OCI-LY3 (cell line): ENCODE data around the gene ZNF611.

Experiments used
- H2AFZ ChIP-seq: fragments of 200-600, 300-600 bp; shearing (Covaris generic); 2 replicates; pipeline ENCODE4 v1.6.0; 2014; ENCODE audit warnings: antibody characterized with exemption, low read depth, low read length
- H3K27ac ChIP-seq: fragments of 200-600, 300-600 bp; sonication (generic); 2 replicates; pipeline ENCODE4 v1.5.1; 2014; ENCODE audit warnings: mild to moderate bottlenecking, low read length, moderate library complexity, mixed read lengths
- H3K27me3 ChIP-seq: fragments of 200-600, 300-600 bp; sonication (generic); 2 replicates; pipeline ENCODE4 v1.6.1; 2014; ENCODE audit warnings: low read depth, low read length, mixed read lengths
- H3K36me3 ChIP-seq: fragments of 200-600, 300-600 bp; sonication (generic); replicated peaks from 2 replicates; pipeline ENCODE3; 2014; ENCODE audit warnings: low read depth, low read length, mixed read lengths
- H3K4me1 ChIP-seq: fragments of 300-600, 200-600 bp; sonication (generic); 2 replicates; pipeline ENCODE4 v1.6.1; 2014; ENCODE audit warnings: low read length, mixed read lengths
- H3K4me2 ChIP-seq: fragments of 200-600, 300-600 bp; sonication (generic); 2 replicates; pipeline ENCODE4 v1.6.1; 2014; ENCODE audit warnings: low read length, mixed read lengths
- H3K4me3 ChIP-seq: fragments of 300-600, 200-600 bp; sonication (generic); 2 replicates; pipeline ENCODE4 v1.5.1; 2014; ENCODE audit warnings: antibody characterized with exemption, mild to moderate bottlenecking, low read length, moderate library complexity
- H3K79me2 ChIP-seq: fragments of 300-600, 200-600 bp; shearing (Covaris generic); 2 replicates; pipeline ENCODE4 v1.6.1; 2014; ENCODE audit warnings: mild to moderate bottlenecking, low read length, mixed read lengths
- H3K9ac ChIP-seq: fragments of 300-600, 200-600 bp; shearing (Covaris generic); 2 replicates; pipeline ENCODE4 v1.6.0; 2014; ENCODE audit warnings: mild to moderate bottlenecking, low read length, moderate library complexity
- H3K9me3 ChIP-seq: fragments of 200-600, 300-600 bp; shearing (Covaris generic); 2 replicates; pipeline ENCODE4 v1.6.1; 2014; ENCODE audit warnings: low read length, mixed read lengths; ENCODE audit not compliant: insufficient read depth
- H4K20me1 ChIP-seq: fragments of 200-600, 300-600 bp; sonication (generic); 2 replicates; pipeline ENCODE4 v1.6.1; 2016; ENCODE audit warnings: low read length, mixed read lengths; ENCODE audit not compliant: insufficient read depth
- EZH2phosphoT487 ChIP-seq: fragments of 200-600 bp; shearing (Covaris generic); IDR thresholded peaks from 2 replicates; pipeline ENCODE4 v1.6.1; 2018; ENCODE audit warnings: antibody characterized with exemption, mixed run types, low read depth
- TF ChIP-seq, protein P1 (sequence below): fragments of 200-600, 300-600 bp; sonication (generic); IDR thresholded peaks from 2 replicates; pipeline ENCODE4 v1.5.1; 2014; ENCODE audit warnings: antibody characterized with exemption, low read length, low read depth

Gene ZNF611

DNA sequence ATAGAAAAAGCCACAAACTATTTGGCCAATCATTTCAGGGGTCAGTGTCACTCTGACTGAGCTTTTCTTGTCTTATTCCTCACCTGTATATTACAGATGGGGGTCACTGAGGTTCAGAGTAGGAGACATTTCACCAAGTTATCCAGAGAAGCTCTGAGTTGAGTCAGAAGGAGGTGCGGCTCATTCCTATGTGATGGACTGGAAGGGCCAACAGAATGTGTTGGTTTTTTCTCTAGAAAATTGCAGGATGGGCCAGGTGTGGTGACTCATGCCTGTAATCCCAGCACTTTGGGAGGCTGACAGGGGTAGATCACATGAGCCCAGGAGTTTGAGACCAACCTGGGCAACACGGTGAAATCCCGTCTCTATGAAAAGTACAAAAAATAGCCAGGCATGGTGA, 72.2 kb downstream of the ZNF611 start:
- H3K27me3 ChIP-seq: no peaks in the 10 kb centered on the region
- no peak overlapping the region for H3K4me3 ChIP-seq
- H3K4me1 ChIP-seq: no peaks in the 10 kb centered on the region
- H3K4me2 ChIP-seq: no peak overlapping the region
- H3K9me3 ChIP-seq: no peaks in the 10 kb centered on the region
- no peak for TF ChIP-seq EZH2phosphoT487
- TF ChIP-seq, protein P1, sequence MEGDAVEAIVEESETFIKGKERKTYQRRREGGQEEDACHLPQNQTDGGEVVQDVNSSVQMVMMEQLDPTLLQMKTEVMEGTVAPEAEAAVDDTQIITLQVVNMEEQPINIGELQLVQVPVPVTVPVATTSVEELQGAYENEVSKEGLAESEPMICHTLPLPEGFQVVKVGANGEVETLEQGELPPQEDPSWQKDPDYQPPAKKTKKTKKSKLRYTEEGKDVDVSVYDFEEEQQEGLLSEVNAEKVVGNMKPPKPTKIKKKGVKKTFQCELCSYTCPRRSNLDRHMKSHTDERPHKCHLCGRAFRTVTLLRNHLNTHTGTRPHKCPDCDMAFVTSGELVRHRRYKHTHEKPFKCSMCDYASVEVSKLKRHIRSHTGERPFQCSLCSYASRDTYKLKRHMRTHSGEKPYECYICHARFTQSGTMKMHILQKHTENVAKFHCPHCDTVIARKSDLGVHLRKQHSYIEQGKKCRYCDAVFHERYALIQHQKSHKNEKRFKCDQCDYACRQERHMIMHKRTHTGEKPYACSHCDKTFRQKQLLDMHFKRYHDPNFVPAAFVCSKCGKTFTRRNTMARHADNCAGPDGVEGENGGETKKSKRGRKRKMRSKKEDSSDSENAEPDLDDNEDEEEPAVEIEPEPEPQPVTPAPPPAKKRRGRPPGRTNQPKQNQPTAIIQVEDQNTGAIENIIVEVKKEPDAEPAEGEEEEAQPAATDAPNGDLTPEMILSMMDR: no peak
- no peak overlapping the region for H3K9ac ChIP-seq
- no peak overlapping the region for H3K27ac ChIP-seq
- H3K36me3 ChIP-seq: peaks cover 34% of the 10 kb centered on the region
- no peaks in the 10 kb centered on the region for H4K20me1 ChIP-seq
- no peak overlapping the region for H2AFZ ChIP-seq
- no peaks in the 10 kb centered on the region for H3K79me2 ChIP-seq

DNA sequence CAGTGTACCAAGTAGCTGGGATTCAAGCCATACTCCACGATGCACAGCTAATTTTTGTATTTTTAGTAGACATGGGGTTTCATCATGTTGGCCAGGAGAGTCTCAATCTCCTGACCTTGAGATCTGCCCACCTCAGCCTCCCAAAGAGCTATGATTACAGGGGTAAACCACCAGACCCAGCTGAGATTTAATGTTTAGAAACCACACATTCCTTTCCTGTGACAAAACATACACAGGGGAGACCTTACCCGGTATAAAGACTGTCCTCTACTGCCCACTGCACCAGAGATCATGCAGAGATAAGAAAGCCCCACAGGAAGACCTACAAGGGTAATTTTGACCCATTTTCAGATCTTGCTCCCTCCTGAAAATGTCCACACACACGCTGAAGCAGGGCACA, 73.9 kb downstream of the ZNF611 start:
- Histone ChIP-seq H3K4me3 (no peak overlapping the region), H3K36me3 (peaks cover 34% of the 10 kb centered on the region), H3K4me2 (no peak overlapping the region), H3K27ac (no peak overlapping the region), H3K79me2 (no peaks in the 10 kb centered on the region), H3K4me1 (no peaks in the 10 kb centered on the region), H4K20me1 (no peaks in the 10 kb centered on the region), H3K9ac (no peak overlapping the region), H3K27me3 (no peaks in the 10 kb centered on the region), H2AFZ (no peak overlapping the region), H3K9me3 (no peaks in the 10 kb centered on the region)
- TF ChIP-seq EZH2phosphoT487: no peak
- TF ChIP-seq, protein P1: no peak

DNA sequence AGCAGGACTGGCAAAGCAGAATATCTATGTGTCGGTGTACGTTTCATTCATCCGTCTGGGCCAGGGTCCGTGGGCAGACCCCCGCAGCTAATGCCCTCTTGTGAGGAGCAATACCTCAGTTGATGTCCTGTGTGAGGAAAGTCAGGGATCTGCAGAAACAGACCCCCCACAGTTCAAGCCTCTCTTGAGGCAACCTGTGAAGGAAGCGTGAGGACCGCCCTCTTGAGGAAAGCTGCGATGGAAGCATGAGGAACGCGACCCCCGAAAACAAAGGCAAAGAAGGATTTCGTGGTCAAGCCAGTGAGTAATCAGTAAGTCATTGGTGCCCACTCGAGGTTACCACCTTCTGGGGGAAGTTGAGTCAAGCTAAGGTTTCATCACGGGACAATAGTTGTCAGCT, 75.8 kb downstream of the ZNF611 start:
- Histone ChIP-seq H3K27ac (no peak overlapping the region), H3K4me3 (no peak overlapping the region), H3K79me2 (no peaks in the 10 kb centered on the region), H3K36me3 (peaks cover 36% of the 10 kb centered on the region), H4K20me1 (no peaks in the 10 kb centered on the region), H3K27me3 (no peaks in the 10 kb centered on the region), H2AFZ (no peak overlapping the region), H3K9ac (no peak overlapping the region), H3K4me2 (no peak overlapping the region), H3K4me1 (no peaks in the 10 kb centered on the region), H3K9me3 (no peaks in the 10 kb centered on the region)
- TF ChIP-seq, protein P1: no peak
- TF ChIP-seq EZH2phosphoT487: no peak

DNA sequence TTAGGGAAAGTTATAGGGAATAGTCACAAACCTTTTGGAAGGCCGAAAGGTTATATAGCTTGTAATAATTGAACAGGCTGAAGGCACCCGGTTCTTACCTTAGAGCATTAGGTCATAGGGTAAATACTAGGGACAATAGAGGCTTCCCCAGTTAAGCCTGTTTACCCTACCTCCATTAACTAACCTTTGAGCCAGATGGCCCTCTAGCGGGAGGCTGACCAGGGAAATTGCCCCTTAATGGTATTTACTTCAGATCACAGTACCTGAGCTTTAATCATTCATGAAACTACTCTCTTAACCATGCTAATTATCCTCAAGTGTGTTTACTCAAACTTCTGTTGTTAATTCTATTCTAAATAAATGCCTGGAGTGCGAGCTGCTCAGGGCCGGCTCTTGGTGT, 76.2 kb downstream of the ZNF611 start:
- H4K20me1 ChIP-seq: no peaks in the 10 kb centered on the region

More for the DNA sequence above, 76.2 kb downstream of the ZNF611 start:
- Histone ChIP-seq H3K4me1 (no peaks in the 10 kb centered on the region), H3K79me2 (no peaks in the 10 kb centered on the region), H3K9me3 (no peaks in the 10 kb centered on the region), H3K27ac (no peak overlapping the region), H3K4me3 (no peak overlapping the region), H3K36me3 (peaks cover 40% of the 10 kb centered on the region), H3K4me2 (no peak overlapping the region), H3K27me3 (no peaks in the 10 kb centered on the region), H2AFZ (no peak overlapping the region), H3K9ac (no peak overlapping the region)
- no peak for TF ChIP-seq EZH2phosphoT487
- TF ChIP-seq, protein P1: no peak
